ENCODE data around the gene MAF.

The MAF gene

GRCh38 chr16:79632289-79632688 lies 31.8 kb upstream of the MAF start:
- no peaks in the 10 kb centered on the region for H3K27me3 ChIP-seq (ENCODE audit: low read depth, low read length)
- no peaks in the 10 kb centered on the region for H3K36me3 ChIP-seq (ENCODE audit: control insufficient read depth in 1 of 2, insufficient read depth in 2 of 2, low read length in 2 of 2)
- H3K27ac ChIP-seq (ENCODE audit: low read length): no peak overlapping the region
- H3K4me1 ChIP-seq (ENCODE audit: control insufficient read depth in 1 of 2, insufficient read depth in 2 of 2, low read length in 2 of 2): no peaks in the 10 kb centered on the region
- no peaks in the 10 kb centered on the region for H3K9me3 ChIP-seq (ENCODE audit: control insufficient read depth in 1 of 2, low read length in 2 of 2)
- no peak overlapping the region for H3K4me3 ChIP-seq (ENCODE audit: low read depth in 1 of 2, low read length in 2 of 2)

DNA sequence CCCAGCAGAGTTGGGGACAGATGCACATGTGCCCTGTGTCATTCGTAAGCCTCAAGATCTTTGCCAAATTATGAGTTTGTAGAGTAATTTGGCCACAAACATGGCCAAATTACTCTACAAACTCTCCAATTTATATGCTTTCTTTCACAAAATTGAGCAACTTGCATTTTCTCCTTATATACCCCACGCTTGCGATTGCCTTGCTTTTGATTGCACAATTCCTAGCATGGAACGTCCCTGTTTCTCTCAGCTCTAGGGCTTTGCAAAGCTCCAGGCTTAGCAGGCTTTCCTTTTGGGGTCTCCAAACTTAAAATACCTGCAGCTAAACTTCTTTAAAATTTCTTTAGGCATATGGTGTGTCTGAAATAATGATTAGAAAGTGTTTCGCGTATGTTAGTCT lies 28.5 kb upstream of the MAF start:
- H3K4me1 ChIP-seq (ENCODE audit: control insufficient read depth in 1 of 2, insufficient read depth in 2 of 2, low read length in 2 of 2): no peaks in the 10 kb centered on the region
- H3K27me3 ChIP-seq (ENCODE audit: low read depth, low read length): no peaks in the 10 kb centered on the region
- H3K4me3 ChIP-seq (ENCODE audit: low read depth in 1 of 2, low read length in 2 of 2): no peak overlapping the region
- no peaks in the 10 kb centered on the region for H3K36me3 ChIP-seq (ENCODE audit: control insufficient read depth in 1 of 2, insufficient read depth in 2 of 2, low read length in 2 of 2)
- no peaks in the 10 kb centered on the region for H3K9me3 ChIP-seq (ENCODE audit: control insufficient read depth in 1 of 2, low read length in 2 of 2)
- no peak overlapping the region for H3K27ac ChIP-seq (ENCODE audit: low read length)

DNA sequence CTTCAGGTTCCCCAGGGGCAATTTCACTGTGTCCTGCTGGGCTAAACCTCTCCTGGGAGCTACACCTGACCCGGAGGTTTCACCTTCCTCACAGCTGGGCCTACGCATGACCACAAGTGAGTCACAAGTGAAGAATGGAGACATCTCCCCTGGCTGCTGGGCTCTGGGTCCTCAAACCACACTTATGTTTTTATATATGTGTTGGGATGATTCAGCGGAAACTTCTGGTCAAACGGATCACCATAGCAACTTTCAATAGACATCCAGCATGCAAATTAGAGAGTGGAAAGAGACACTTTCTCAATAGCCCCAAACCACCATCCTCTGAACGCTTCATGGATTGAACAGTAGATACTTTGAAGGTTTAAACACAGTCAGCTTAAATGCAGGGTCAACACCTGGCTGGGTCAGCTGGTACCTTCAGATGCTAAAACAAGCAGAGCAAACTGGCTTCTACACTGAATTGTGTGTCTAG lies 28.0 kb upstream of the MAF start:
- Histone ChIP-seq H3K27me3 (ENCODE audit: low read depth, low read length) (no peaks in the 10 kb centered on the region), H3K36me3 (ENCODE audit: control insufficient read depth in 1 of 2, insufficient read depth in 2 of 2, low read length in 2 of 2) (no peaks in the 10 kb centered on the region), H3K9me3 (ENCODE audit: control insufficient read depth in 1 of 2, low read length in 2 of 2) (no peaks in the 10 kb centered on the region), H3K4me3 (ENCODE audit: low read depth in 1 of 2, low read length in 2 of 2) (no peak overlapping the region), H3K4me1 (ENCODE audit: control insufficient read depth in 1 of 2, insufficient read depth in 2 of 2, low read length in 2 of 2) (no peaks in the 10 kb centered on the region), H3K27ac (ENCODE audit: low read length) (no peak overlapping the region)

DNA sequence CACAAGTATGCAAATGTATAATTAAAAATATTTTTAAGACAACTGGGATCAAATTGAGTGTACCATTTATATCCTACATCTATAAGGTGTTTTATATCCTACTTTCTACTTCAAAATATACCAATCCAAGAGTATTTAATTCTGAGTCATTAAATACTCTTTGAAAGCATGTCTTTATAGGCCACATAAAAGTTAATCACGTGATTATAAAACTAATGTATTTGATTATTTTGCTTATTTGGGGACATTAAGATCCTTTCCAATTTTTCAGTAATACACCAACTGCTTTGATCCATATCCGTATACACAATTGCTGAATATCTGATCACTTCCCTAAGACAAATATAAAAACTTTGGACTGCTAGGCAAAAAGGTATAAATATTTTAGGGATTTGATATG lies 26.6 kb upstream of the MAF start:
- H3K36me3 ChIP-seq (ENCODE audit: control insufficient read depth in 1 of 2, insufficient read depth in 2 of 2, low read length in 2 of 2): no peaks in the 10 kb centered on the region
- H3K27me3 ChIP-seq (ENCODE audit: low read depth, low read length): no peaks in the 10 kb centered on the region
- H3K4me3 ChIP-seq (ENCODE audit: low read depth in 1 of 2, low read length in 2 of 2): no peak overlapping the region
- H3K27ac ChIP-seq (ENCODE audit: low read length): no peak overlapping the region
- H3K9me3 ChIP-seq (ENCODE audit: control insufficient read depth in 1 of 2, low read length in 2 of 2): no peaks in the 10 kb centered on the region
- H3K4me1 ChIP-seq (ENCODE audit: control insufficient read depth in 1 of 2, insufficient read depth in 2 of 2, low read length in 2 of 2): no peaks in the 10 kb centered on the region

- Histone ChIP-seq H3K4me1 (ENCODE audit: control insufficient read depth in 1 of 2, insufficient read depth in 2 of 2, low read length in 2 of 2) (no peaks in the 10 kb centered on the region), H3K36me3 (ENCODE audit: control insufficient read depth in 1 of 2, insufficient read depth in 2 of 2, low read length in 2 of 2) (no peaks in the 10 kb centered on the region), H3K27me3 (ENCODE audit: low read depth, low read length) (no peaks in the 10 kb centered on the region), H3K27ac (ENCODE audit: low read length) (no peak overlapping the region), H3K9me3 (ENCODE audit: control insufficient read depth in 1 of 2, low read length in 2 of 2) (no peaks in the 10 kb centered on the region), H3K4me3 (ENCODE audit: low read depth in 1 of 2, low read length in 2 of 2) (no peak overlapping the region)
These were observed 25.2 kb upstream of the MAF start for GRCh38 chr16:79625738-79626137.

- no peaks in the 10 kb centered on the region for H3K36me3 ChIP-seq (ENCODE audit: control insufficient read depth in 1 of 2, insufficient read depth in 2 of 2, low read length in 2 of 2)
- H3K27ac ChIP-seq (ENCODE audit: low read length): no peak overlapping the region
- no peaks in the 10 kb centered on the region for H3K4me1 ChIP-seq (ENCODE audit: control insufficient read depth in 1 of 2, insufficient read depth in 2 of 2, low read length in 2 of 2)
- H3K9me3 ChIP-seq (ENCODE audit: control insufficient read depth in 1 of 2, low read length in 2 of 2): no peaks in the 10 kb centered on the region
- no peaks in the 10 kb centered on the region for H3K27me3 ChIP-seq (ENCODE audit: low read depth, low read length)
- H3K4me3 ChIP-seq (ENCODE audit: low read depth in 1 of 2, low read length in 2 of 2): no peak overlapping the region
These were observed 23.3 kb upstream of the MAF start for GRCh38 chr16:79623824-79624223.

DNA sequence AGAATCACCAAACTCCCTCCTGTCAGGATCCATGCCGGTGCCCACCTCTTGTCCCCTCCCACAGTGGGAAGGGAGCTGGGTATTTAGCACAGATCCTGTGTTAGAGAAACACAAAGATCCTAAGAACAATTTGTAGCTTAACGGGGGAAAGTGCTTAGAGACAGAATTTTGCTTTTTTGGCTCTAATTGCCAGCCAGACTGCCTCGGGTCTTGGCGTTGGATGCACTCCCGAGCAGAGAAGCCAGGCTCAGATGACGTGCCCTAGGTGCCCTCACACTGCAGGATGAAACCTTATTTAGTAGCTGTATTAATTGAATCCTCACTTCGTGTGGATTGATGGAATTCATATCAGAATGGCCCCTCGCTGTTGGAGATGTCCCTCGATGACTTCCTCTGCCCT lies 22.5 kb upstream of the MAF start:
- Histone ChIP-seq H3K9me3 (ENCODE audit: control insufficient read depth in 1 of 2, low read length in 2 of 2) (no peaks in the 10 kb centered on the region), H3K4me3 (ENCODE audit: low read depth in 1 of 2, low read length in 2 of 2) (no peak overlapping the region), H3K4me1 (ENCODE audit: control insufficient read depth in 1 of 2, insufficient read depth in 2 of 2, low read length in 2 of 2) (no peaks in the 10 kb centered on the region), H3K27me3 (ENCODE audit: low read depth, low read length) (no peaks in the 10 kb centered on the region), H3K36me3 (ENCODE audit: control insufficient read depth in 1 of 2, insufficient read depth in 2 of 2, low read length in 2 of 2) (no peaks in the 10 kb centered on the region), H3K27ac (ENCODE audit: low read length) (no peak overlapping the region)

DNA sequence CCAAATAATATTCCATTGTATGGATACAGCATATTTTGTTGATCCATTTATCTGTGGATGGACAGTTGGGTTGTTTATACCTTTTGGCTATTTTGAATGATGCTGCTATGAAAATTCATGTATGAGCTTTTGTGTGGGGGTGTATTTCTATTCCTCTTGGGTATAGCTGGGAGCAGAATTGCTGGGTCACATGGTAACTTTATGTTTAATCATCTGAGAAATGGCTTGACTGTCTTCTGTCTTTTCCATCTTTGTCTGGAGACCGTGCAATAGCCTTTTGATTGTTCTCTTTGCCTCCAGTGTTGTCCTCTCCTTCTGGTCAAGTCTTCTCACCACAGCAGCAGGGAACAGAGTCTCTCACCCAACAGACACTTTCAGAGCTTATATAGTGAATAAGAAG lies 20.5 kb upstream of the MAF start:
- H3K4me1 ChIP-seq (ENCODE audit: control insufficient read depth in 1 of 2, insufficient read depth in 2 of 2, low read length in 2 of 2): no peaks in the 10 kb centered on the region
- H3K4me3 ChIP-seq (ENCODE audit: low read depth in 1 of 2, low read length in 2 of 2): no peak overlapping the region
- H3K9me3 ChIP-seq (ENCODE audit: control insufficient read depth in 1 of 2, low read length in 2 of 2): no peaks in the 10 kb centered on the region
- H3K27me3 ChIP-seq (ENCODE audit: low read depth, low read length): no peaks in the 10 kb centered on the region
- H3K27ac ChIP-seq (ENCODE audit: low read length): no peak overlapping the region
- H3K36me3 ChIP-seq (ENCODE audit: control insufficient read depth in 1 of 2, insufficient read depth in 2 of 2, low read length in 2 of 2): no peaks in the 10 kb centered on the region

DNA sequence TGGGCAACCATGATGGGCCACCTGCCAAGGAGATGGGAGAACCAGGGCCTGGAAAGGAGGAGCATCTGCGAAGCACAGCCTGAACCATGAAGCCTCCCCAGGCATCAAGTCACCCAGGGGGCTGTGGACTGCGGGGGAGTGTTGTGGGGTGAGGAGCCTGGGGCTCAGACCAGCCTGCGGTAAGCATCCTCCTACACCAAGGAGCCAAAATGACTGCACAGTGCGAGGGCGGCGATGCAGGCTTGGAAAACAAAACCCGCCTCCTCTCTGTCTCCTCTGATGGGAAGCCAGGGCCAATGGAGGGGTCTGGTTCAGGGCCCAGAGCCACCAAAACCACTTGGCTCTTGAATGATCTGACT lies 18.1 kb upstream of the MAF start:
- Histone ChIP-seq H3K27ac (ENCODE audit: low read length) (no peak overlapping the region), H3K9me3 (ENCODE audit: control insufficient read depth in 1 of 2, low read length in 2 of 2) (no peaks in the 10 kb centered on the region), H3K36me3 (ENCODE audit: control insufficient read depth in 1 of 2, insufficient read depth in 2 of 2, low read length in 2 of 2) (no peaks in the 10 kb centered on the region), H3K4me1 (ENCODE audit: control insufficient read depth in 1 of 2, insufficient read depth in 2 of 2, low read length in 2 of 2) (no peaks in the 10 kb centered on the region), H3K4me3 (ENCODE audit: low read depth in 1 of 2, low read length in 2 of 2) (no peak overlapping the region), H3K27me3 (ENCODE audit: low read depth, low read length) (no peaks in the 10 kb centered on the region)

DNA sequence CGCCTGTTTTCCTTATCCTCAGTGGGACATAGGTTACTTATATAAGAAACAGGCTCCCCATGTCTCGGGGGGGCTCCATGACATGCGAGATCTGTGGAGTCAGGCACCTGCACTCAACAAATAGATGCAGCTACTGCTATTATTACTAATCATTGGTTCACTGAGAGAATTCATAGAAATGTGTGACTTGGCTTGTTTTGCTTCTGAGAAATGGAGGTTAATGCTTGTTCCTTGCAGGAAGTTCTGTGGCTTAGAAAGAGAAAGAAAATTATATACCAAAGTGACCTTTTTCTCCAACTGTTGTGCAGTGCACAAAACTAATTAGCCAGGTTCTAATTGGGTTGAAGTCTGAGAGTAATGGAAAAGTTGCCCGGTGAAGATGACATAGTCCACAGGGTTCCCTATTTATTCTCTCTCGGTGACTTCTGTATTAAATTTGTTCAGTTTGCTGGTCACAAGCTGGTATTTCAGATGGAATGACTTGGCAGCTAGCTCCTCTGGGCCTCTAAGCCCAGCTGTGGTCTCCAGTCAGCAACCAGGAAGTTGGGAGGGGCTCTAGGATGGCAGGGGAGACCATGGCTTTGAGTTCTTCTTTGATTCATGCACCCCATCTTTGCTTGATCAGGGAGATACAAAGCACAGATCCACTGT lies 17.6 kb upstream of the MAF start:
- H3K9me3 ChIP-seq (ENCODE audit: control insufficient read depth in 1 of 2, low read length in 2 of 2): no peaks in the 10 kb centered on the region
- no peaks in the 10 kb centered on the region for H3K4me1 ChIP-seq (ENCODE audit: control insufficient read depth in 1 of 2, insufficient read depth in 2 of 2, low read length in 2 of 2)
- H3K27me3 ChIP-seq (ENCODE audit: low read depth, low read length): no peaks in the 10 kb centered on the region
- H3K36me3 ChIP-seq (ENCODE audit: control insufficient read depth in 1 of 2, insufficient read depth in 2 of 2, low read length in 2 of 2): no peaks in the 10 kb centered on the region
- H3K4me3 ChIP-seq (ENCODE audit: low read depth in 1 of 2, low read length in 2 of 2): no peak overlapping the region
- H3K27ac ChIP-seq (ENCODE audit: low read length): no peak overlapping the region

- H3K36me3 ChIP-seq (ENCODE audit: control insufficient read depth in 1 of 2, insufficient read depth in 2 of 2, low read length in 2 of 2): no peaks in the 10 kb centered on the region
- H3K4me3 ChIP-seq (ENCODE audit: low read depth in 1 of 2, low read length in 2 of 2): no peak overlapping the region
- H3K27ac ChIP-seq (ENCODE audit: low read length): no peak overlapping the region
These were observed 12.5 kb upstream of the MAF start for GRCh38 chr16:79613009-79613408.

DNA sequence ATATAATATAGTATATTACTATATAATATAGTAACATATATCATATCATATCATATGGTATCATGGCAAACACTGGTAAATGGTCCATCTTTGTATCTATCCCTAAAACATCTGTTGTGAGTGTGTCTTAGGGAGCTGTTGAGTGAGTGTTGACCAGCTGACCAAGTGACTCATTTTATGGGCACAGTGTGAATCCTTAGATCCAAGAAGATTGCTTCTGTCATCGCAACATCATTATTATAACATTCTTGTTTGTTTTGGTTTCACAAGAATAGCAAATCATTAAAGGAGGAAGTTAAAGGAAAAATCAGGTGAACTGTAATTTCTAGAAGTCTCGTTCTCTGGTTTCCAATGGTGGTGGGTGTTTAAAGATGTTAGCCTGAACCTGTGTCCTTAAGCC lies 11.7 kb upstream of the MAF start:
- Histone ChIP-seq H3K9me3 (ENCODE audit: control insufficient read depth in 1 of 2, low read length in 2 of 2) (no peaks in the 10 kb centered on the region), H3K4me3 (ENCODE audit: low read depth in 1 of 2, low read length in 2 of 2) (no peak overlapping the region), H3K4me1 (ENCODE audit: control insufficient read depth in 1 of 2, insufficient read depth in 2 of 2, low read length in 2 of 2) (peaks cover 0 to 8% of the 10 kb centered on the region in 2 donors), H3K36me3 (ENCODE audit: control insufficient read depth in 1 of 2, insufficient read depth in 2 of 2, low read length in 2 of 2) (no peaks in the 10 kb centered on the region), H3K27ac (ENCODE audit: low read length) (no peak overlapping the region), H3K27me3 (ENCODE audit: low read depth, low read length) (no peaks in the 10 kb centered on the region)

More at GRCh38 chr16:79613009-79613408, 12.5 kb upstream of the MAF start:
- Histone ChIP-seq H3K9me3 (ENCODE audit: control insufficient read depth in 1 of 2, low read length in 2 of 2) (no peaks in the 10 kb centered on the region), H3K27me3 (ENCODE audit: low read depth, low read length) (no peaks in the 10 kb centered on the region), H3K4me1 (ENCODE audit: control insufficient read depth in 1 of 2, insufficient read depth in 2 of 2, low read length in 2 of 2) (peaks cover 0 to under 1% of the 10 kb centered on the region in 2 donors)

Measured in muscle layer of duodenum (tissue), 2 donors.